GM19193 (cell line): ENCODE data around the gene ESRRA.

ENCODE experiments used
- POLR2A ChIP-seq: IDR thresholded peaks from 4 replicates; pipeline ENCODE4 v1.6.1; 2011; ENCODE audit not compliant: insufficient read depth, insufficient read length; ENCODE audit errors: extremely low read depth

The ESRRA gene

DNA sequence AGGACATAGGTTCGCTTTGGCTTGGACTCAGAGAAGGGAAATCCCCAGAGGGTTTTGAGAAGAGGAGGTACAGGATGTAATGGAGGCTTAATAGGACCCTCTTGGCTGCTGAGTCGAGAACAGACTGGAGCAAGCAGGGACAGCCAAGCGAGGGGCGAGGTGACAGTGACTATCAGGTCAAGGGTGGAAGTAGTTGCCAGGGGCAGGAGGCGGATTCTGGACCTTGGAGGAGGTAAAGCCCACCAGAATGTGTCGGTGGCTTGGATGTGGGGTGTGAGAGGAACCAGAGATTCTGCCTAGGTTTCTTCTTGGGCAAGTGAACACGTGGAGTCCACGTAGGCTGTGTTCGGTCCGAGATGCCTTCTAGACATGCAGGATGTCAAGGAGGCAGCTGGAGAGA is 7.6 kb downstream of the ESRRA start:
- no peak for TF ChIP-seq POLR2A

DNA sequence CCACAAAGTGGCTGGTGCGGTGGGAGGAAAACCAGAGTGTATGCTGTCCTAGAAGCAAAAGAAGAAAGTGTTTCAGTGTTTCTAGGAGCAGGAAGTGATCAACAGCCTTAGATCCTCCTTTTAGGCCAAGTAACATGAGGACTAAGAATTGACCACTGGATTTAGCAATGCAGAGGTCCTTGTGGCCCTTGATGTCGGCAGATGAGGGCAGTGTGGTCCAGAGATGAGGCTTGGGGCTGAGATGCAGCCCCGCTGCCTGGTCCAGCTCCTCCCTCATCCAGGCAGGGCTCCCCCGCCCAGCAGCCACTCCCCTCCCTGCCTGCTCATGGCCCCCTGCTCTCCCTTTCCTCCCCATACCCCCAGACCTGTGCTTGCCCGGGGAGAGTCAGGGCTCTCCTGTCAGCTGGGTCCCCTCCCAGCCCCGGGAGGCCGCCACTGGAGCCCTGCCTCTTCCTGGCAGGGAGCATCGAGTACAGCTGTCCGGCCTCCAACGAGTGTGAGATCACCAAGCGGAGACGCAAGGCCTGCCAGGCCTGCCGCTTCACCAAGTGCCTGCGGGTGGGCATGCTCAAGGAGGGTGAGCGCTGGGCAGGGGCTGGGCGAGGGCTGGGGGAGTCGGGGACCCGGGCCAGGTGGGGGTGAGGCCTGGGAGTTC is 8.3 kb downstream of the ESRRA start:
- TF ChIP-seq POLR2A: no peak

DNA sequence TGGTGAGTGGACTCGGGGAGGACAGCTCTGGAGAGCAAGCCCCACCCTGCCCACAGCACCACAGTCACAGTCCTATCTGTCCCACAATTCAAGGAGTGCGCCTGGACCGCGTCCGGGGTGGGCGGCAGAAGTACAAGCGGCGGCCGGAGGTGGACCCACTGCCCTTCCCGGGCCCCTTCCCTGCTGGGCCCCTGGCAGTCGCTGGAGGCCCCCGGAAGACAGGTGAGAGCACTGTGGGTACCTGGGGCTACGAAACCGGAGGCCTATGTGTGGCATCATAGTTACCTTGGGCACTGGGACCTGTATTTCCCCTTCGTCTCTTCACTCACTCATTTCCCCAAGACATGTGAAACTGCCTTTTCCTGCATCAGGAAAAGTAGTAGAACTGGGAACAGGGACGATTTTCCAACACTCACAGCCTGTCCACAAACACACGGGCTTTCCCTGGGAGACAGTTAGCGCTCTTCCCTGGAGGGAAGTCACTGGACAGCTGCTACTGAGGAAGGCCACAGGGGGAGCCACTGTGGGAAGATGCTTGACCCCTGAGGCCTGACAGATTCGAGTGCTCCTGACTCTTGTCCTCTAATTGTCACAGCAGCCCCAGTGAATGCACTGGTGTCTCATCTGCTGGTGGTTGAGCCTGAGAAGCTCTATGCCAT is 9.0 kb downstream of the ESRRA start:
- no peak for TF ChIP-seq POLR2A

DNA sequence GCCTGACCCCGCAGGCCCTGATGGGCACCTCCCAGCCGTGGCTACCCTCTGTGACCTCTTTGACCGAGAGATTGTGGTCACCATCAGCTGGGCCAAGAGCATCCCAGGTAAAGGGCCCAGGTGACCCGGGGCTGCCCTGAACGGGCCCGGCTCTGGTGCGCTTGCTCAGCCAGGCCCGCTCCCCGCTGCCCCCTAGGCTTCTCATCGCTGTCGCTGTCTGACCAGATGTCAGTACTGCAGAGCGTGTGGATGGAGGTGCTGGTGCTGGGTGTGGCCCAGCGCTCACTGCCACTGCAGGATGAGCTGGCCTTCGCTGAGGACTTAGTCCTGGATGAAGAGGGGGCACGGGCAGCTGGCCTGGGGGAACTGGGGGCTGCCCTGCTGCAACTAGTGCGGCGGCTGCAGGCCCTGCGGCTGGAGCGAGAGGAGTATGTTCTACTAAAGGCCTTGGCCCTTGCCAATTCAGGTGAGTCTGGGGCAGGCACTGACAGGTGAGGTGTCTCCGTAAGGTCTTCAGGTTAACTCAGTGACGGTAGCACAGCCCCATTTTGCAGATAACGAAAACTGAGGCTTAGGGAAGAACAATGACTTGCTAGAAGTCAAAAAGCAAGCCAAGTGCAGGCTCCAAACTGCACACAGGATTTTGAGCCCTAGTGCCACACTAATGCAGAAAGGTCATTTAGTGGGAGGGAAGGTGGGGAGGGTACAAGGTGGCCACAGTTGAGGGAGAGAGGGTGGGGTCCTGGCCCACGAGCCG is 9.7 kb downstream of the ESRRA start:
- no peak for TF ChIP-seq POLR2A

DNA sequence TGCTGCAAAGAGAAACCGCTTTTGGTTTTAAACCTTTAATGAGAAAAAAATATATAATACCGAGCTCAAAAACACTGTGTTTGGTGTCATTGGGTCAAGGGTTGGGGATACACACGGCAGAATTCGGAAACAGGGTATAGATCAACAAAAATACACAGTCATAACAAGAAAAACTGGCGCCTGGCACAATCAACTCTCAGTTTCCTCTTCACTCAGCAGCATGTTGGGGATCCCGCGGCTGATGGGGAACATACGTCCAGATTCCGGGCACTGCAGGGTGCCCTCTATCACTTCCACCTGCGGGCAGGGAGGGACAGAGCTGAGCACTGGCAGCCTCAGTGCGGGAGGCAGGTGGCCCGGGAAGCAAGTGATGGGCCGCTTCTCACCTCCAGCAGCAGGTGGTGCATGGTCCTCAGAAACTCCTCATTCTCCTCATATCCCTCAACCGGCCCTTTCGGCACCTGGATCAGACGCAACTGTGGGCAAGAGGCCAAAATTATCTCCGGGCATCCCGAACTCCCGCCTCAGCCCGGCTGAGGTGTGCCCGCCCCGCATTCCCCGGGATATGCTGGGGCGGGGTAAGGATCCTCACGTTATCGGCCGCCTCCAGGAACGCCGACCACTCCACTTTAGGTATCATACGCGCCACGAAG is 11.5 kb downstream of the ESRRA start:
- TF ChIP-seq POLR2A: no peak

DNA sequence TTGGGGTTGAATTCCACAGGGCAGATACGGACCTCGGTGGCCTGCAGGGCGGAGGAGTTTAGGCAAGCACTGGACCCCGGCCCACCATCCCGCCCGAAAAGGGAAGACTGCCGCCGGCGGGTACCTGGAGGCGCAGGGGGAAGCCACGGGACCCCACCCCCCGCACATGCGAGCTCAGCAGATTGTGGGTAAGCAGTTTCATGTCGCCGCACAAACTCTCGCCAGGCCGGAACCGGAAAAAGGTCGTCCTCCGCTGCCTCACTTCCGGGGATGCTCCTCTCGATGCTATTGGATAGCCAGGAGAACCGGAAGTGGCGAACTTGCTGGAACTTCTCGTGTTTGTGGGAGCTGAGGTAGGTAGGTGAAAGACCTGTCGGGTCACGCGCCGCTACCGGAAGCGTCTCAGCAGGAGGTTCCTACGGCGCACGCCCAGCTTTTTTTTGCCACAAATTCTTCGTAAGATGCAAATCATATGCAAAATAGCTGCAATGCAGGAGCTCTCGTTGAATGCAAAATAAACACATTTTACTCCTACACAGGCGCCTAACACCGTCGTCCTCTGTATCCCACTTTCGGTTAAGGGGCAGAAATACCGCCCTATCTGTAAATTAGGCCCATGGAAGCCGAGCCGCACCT is 12.1 kb downstream of the ESRRA start, which contains the start of gene TRMT112:
TRMT112 (minus strand) TSS at position 235 of the 636 bp plus-strand sequence; CDS start at position 202, 33 bp downstream.
- TF ChIP-seq POLR2A: peak; percentile 89

DNA sequence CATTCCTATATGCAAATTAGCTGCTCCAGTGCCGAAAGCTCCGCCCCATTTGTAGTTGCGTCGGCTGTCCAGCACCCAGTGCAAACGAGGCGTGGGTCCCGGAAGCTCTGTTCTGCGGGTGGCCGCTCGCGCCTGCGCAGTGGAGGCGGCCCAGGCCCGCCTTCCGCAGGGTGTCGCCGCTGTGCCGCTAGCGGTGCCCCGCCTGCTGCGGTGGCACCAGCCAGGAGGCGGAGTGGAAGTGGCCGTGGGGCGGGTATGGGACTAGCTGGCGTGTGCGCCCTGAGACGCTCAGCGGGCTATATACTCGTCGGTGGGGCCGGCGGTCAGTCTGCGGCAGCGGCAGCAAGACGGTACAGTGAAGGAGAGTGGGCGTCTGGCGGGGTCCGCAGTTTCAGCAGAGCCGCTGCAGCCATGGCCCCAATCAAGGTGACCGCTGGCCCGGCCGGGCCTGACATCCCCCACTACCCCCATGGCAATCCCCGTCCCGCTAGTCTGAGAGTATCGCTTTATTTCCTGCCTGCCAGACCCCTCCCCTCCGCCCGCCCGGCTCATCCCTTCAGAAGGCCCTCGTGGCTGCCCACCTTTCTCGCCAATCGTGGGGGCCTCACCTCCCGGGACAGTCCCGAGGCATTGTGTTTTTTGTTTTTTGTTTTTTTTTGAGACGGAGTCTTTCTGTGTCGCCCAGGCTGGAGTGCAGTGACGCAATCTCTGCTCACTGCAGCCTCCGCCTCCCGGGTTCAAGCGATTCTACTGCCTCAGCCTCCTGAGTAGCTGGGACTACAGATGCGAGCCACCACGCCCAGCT is 12.8 kb downstream of the ESRRA start, which contains the start of gene PRDX5:
PRDX5 (plus strand) TSS at position 161 of the 805 bp plus-strand sequence; CDS start at position 256, 95 bp downstream.
- peak; percentile 68 for TF ChIP-seq POLR2A

DNA sequence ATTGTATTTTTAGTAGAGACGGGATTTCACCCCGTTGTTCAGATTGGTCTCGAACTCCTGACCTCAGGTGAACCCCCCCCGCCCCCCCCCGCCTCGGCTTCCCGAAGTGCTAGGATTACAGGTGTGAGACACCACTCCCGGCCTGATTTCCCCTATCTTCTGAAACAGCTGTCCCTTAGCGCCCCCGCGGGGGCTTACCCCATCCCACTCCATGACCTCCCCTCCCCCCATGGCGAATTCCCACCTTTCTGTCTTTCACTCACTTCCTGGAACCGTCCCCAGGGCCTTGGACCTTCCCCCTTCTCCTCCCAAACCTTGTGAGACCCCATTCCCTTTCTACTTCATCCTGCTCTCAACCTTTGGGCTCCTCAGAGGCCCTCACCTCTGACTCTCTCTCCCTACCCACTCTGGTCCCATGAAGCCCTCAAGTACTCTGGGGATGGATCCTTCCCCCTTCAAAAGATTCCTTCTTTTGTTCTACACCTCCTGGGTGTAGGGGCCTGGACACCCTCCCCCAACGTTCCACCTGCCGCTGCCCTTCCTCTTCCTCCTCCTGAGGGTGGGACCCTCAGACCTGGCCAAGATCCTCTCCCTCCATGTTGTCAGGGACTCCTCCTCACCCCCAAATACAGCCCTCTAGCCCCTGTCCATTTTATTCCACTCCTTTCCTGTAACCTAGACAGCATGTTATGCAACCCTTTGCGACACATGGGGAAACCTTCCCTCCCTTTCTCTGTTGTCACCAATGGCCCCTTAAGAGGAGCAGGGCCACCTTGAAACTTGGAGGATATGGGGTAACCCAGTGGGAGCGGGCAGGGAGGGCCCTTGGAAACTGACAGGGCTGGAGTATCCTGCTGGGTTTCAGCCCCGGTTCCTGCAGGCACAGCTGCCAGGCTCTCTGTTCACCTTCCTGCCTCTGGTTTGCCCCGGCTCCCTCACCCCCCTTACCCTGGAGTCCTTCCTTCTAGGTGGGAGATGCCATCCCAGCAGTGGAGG is 13.7 kb downstream of the ESRRA start:
- TF ChIP-seq POLR2A: no peak

DNA sequence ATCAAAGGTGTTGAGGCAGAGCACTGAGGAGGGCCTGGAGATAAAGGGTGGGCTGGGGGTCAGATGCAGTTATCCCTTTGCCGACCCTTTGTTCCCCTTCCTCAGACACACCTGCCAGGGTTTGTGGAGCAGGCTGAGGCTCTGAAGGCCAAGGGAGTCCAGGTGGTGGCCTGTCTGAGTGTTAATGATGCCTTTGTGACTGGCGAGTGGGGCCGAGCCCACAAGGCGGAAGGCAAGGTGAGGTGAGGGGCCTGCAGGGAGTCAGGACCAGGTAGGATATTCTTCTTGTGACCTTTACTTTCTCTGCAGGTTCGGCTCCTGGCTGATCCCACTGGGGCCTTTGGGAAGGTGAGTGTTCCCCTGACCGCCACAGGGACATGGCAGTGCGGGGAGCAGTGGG is 15.2 kb downstream of the ESRRA start:
- TF ChIP-seq POLR2A: no peak

DNA sequence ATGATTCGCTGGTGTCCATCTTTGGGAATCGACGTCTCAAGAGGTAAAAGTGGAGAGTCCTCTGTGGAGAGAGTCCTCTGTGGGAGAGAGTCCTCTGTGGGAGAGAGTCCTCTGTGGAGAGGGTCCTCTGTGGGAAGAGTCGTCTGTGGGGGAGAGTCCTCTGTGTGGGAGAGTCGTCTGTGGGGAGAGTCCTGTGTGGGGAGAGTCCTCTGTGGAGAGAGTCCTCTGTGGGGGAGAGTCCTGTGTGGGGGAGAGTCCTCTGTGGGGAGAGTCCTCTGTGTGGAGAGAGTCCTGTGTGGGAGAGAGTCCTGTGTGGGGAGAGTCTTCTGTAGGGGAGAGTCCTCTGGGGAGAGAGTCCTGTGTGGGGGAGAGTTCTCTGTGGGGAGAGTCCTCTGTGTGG is 15.7 kb downstream of the ESRRA start:
- no peak for TF ChIP-seq POLR2A

DNA sequence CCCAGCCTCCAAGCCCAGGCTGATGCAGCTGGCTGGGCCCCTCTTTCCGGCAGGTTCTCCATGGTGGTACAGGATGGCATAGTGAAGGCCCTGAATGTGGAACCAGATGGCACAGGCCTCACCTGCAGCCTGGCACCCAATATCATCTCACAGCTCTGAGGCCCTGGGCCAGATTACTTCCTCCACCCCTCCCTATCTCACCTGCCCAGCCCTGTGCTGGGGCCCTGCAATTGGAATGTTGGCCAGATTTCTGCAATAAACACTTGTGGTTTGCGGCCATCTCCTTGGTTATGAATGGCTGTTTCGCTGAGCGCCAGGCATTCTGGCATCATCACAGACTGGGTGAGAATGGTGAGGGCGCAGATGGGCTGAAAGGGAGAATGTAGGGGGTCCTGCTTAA is 16.2 kb downstream of the ESRRA start:
- no peak for TF ChIP-seq POLR2A

DNA sequence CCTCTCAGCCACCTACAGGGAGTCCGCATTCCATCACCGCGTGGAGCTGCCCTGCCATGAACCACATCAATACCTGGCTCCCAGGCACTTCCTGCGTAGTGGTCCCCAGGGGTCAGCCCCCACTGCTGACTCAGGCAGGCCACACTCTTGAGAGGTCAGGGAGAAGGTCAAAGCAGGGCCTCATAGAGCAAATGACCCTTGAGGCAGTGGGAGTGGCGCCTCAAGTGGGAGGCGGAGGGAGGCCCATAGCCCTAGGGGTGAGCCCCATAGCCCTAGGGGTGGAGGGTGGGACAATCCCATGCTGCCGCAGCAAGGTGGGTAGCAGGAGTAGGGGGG is 17.6 kb downstream of the ESRRA start:
- TF ChIP-seq POLR2A: no peak

DNA sequence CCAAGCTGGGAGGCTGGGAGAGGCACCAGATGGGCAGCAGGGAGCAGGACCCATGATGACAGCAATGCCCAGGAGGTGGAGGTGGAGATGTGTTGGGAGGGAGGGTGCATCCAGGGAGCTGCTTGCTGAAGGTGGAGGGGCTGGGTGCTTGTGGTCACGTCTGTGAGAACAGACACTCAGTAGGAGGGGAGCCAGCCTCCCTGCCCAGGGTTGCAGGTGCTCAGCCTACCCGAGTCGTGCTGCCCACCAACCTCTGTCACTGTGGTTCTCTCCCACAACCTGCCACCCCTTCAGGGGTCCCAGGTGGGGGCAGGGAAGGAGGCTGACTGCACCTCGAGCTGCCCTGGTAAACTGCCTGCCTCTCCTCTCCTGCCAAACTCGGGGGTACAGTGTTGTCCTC is 18.0 kb downstream of the ESRRA start:
- TF ChIP-seq POLR2A: no peak
